ENCODE measurements around the gene PCDHA7.
"Not testable (repeated sequence)": the region's sequence is repeated elsewhere in the genome, so short reads cannot be mapped to it uniquely, and the experiment has no call there.

Gene PCDHA7

DNA sequence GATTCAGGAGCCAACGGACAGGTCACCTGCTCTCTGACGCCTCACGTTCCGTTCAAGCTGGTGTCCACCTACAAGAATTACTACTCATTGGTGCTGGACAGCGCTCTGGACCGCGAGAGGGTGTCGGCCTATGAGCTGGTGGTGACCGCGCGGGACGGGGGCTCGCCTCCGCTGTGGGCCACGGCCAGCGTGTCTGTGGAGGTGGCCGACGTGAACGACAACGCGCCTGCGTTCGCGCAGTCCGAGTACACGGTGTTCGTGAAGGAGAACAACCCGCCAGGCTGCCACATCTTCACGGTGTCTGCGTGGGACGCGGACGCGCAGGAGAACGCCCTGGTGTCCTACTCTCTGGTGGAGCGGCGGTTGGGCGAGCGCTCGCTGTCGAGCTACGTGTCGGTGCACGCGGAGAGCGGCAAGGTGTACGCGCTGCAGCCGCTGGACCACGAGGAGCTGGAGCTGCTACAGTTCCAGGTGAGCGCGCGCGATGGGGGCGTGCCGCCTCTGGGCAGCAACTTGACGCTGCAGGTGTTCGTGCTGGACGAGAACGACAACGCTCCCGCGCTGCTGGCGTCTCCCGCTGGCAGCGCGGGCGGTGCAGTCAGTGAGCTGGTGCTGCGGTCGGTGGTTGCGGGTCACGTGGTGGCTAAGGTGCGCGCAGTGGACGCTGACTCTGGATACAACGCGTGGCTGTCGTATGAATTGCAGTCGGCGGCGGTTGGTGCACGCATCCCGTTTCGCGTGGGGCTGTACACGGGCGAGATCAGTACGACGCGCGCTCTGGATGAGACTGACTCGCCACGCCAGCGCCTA is 23.3 kb downstream of the PCDHA7 start:
- H3K27me3 ChIP-seq (ENCODE audit: control insufficient read depth, insufficient read depth, low read length): no peaks in the 10 kb centered on the region
- no peaks in the 10 kb centered on the region for H3K36me3 ChIP-seq (ENCODE audit: insufficient read depth, low read length)
- no peaks in the 10 kb centered on the region for H3K4me1 ChIP-seq (ENCODE audit: control insufficient read depth, insufficient read depth, low read length)
- no peak overlapping the region for H3K9ac ChIP-seq (ENCODE audit: low read depth, low read length)
- H3K4me2 ChIP-seq (ENCODE audit: low read length): no peak overlapping the region
- H3K4me3 ChIP-seq (ENCODE audit: low read length): no peak overlapping the region
- peaks cover 6% of the 10 kb centered on the region for H3K9me3 ChIP-seq (replicated peaks; ENCODE audit: low read length)

DNA sequence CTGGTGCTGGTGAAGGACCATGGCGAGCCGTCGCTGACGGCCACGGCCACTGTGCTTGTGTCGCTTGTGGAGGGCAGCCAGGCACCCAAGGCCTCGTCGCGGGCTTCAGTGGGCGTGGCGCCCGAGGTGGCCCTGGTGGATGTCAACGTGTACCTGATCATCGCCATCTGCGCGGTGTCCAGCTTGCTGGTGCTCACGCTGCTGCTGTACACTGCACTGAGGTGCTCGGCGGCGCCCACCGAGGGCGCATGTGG is 23.8 kb downstream of the PCDHA7 start:
- Histone ChIP-seq H3K4me3 (ENCODE audit: low read length) (no peak overlapping the region), H3K4me1 (ENCODE audit: control insufficient read depth, insufficient read depth, low read length) (no peaks in the 10 kb centered on the region), H3K9ac (ENCODE audit: low read depth, low read length) (no peak overlapping the region), H3K4me2 (ENCODE audit: low read length) (no peak overlapping the region), H3K9me3 (replicated peaks; ENCODE audit: low read length) (peaks cover 6% of the 10 kb centered on the region), H3K27me3 (ENCODE audit: control insufficient read depth, insufficient read depth, low read length) (no peaks in the 10 kb centered on the region), H3K36me3 (ENCODE audit: insufficient read depth, low read length) (no peaks in the 10 kb centered on the region)

DNA sequence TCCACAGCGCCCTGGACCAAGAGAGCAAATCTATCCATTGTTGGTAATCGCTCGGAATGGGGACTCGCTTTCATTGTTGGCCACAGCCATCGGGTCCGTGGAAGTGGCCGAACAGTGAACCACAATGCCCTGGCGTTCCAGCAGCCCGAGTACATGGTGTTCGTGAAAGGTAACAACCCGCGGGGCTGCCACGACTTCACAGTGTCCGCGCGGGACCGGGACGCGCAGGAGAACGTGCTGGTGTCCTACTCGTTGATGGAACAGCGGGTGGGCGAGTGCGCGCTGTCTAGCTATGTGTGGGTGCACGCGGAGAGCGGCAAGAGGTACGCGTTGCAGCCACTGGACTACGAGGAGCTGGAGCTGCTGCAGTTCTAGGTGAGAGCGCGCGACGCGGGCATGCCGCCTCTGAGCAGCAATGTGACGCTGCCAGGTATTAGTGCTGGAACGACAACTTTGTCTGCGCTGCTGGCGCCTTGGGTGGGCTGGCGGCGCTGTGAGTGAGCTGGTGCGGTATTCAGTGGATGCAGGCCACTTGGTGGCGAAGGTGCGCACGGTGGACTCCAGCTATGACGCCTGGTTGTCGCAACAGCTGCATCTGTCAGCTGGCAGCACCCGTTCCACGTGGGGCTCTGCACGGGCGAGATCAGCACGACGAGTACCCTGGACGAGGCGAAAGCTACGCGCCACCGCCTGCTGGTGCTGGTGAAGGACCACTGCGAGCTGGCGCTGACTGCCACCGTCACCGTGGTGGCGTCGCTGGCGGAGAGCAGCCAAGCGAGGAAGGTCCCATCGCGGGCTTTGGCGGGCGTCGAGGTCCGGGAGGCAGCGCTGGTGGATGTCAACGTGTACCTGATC is 28.6 kb downstream of the PCDHA7 start:
- Histone ChIP-seq H3K4me1 (ENCODE audit: control insufficient read depth, insufficient read depth, low read length) (no peaks in the 10 kb centered on the region), H3K4me2 (ENCODE audit: low read length) (no peak overlapping the region), H3K9ac (ENCODE audit: low read depth, low read length) (no peak overlapping the region), H3K9me3 (replicated peaks; ENCODE audit: low read length) (peaks cover 6% of the 10 kb centered on the region), H3K4me3 (ENCODE audit: low read length) (no peak overlapping the region), H3K27me3 (ENCODE audit: control insufficient read depth, insufficient read depth, low read length) (no peaks in the 10 kb centered on the region), H3K36me3 (ENCODE audit: insufficient read depth, low read length) (no peaks in the 10 kb centered on the region)

DNA sequence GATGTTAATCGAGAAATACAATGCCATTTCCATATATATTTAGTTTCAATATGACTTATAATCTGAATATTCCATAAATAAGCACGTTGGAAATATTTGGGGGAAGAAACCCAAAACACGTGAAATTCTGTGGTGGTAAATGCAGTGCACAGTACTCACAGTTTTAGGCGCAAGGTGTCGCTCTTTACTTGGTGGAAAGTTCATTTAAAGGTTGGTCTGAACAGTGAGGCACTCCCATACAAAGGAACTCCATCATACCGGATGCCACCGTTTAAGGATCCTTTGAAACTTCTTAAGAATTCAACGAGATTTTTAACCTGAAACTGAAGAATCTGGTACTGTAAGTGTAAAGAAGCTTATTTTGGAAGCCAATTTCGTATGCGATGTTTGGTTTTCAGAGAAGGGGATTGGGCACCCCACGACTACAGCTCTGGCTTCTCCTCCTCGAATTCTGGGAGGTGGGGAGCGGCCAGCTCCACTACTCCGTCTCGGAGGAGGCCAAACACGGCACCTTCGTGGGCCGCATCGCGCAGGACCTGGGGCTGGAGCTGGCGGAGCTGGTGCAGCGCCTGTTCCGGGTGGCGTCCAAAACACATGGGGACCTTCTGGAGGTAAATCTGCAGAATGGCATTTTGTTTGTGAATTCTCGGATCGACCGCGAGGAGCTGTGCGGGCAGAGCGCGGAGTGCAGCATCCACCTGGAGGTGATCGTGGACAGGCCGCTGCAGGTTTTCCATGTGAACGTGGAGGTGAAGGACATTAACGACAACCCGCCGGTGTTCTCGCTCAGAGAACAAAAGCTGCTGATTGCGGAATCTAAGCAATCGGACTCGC is 34.9 kb downstream of the PCDHA7 start, which contains the start of gene PCDHA11:
Gene PCDHA11 (plus strand): TSS at position 237 of the 834 bp plus-strand sequence. CDS start 147 bp downstream, at position 384.
- no peaks in the 10 kb centered on the region for H3K36me3 ChIP-seq (ENCODE audit: insufficient read depth, low read length)
- H3K4me3 ChIP-seq (ENCODE audit: low read length): no peak within 1 kb of the TSS
- H3K4me2 ChIP-seq (ENCODE audit: low read length): no peak within 1 kb of the TSS
- H3K27me3 ChIP-seq (ENCODE audit: control insufficient read depth, insufficient read depth, low read length): no peaks in the 10 kb centered on the region
- no peaks in the 10 kb centered on the region for H3K9me3 ChIP-seq (replicated peaks; ENCODE audit: low read length)
- H3K9ac ChIP-seq (ENCODE audit: low read depth, low read length): no peak within 1 kb of the TSS
- no peaks in the 10 kb centered on the region for H3K4me1 ChIP-seq (ENCODE audit: control insufficient read depth, insufficient read depth, low read length)

DNA sequence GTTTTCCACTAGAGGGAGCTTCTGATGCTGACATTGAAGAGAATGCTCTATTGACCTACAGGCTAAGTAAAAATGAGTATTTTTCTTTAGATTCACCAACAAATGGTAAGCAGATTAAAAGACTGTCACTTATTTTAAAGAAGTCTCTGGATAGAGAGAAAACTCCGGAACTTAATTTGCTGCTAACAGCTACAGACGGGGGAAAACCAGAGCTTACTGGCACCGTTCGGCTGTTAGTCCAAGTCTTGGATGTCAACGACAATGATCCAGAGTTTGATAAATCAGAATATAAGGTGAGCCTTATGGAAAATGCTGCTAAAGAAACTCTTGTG is 35.5 kb downstream of the PCDHA7 start:
- H3K9me3 ChIP-seq (replicated peaks; ENCODE audit: low read length): no peaks in the 10 kb centered on the region
- no peak overlapping the region for H3K4me2 ChIP-seq (ENCODE audit: low read length)
- no peak overlapping the region for H3K9ac ChIP-seq (ENCODE audit: low read depth, low read length)
- H3K4me1 ChIP-seq (ENCODE audit: control insufficient read depth, insufficient read depth, low read length): no peaks in the 10 kb centered on the region
- H3K4me3 ChIP-seq (ENCODE audit: low read length): no peak overlapping the region
- H3K27me3 ChIP-seq (ENCODE audit: control insufficient read depth, insufficient read depth, low read length): no peaks in the 10 kb centered on the region
- H3K36me3 ChIP-seq (ENCODE audit: insufficient read depth, low read length): no peaks in the 10 kb centered on the region

DNA sequence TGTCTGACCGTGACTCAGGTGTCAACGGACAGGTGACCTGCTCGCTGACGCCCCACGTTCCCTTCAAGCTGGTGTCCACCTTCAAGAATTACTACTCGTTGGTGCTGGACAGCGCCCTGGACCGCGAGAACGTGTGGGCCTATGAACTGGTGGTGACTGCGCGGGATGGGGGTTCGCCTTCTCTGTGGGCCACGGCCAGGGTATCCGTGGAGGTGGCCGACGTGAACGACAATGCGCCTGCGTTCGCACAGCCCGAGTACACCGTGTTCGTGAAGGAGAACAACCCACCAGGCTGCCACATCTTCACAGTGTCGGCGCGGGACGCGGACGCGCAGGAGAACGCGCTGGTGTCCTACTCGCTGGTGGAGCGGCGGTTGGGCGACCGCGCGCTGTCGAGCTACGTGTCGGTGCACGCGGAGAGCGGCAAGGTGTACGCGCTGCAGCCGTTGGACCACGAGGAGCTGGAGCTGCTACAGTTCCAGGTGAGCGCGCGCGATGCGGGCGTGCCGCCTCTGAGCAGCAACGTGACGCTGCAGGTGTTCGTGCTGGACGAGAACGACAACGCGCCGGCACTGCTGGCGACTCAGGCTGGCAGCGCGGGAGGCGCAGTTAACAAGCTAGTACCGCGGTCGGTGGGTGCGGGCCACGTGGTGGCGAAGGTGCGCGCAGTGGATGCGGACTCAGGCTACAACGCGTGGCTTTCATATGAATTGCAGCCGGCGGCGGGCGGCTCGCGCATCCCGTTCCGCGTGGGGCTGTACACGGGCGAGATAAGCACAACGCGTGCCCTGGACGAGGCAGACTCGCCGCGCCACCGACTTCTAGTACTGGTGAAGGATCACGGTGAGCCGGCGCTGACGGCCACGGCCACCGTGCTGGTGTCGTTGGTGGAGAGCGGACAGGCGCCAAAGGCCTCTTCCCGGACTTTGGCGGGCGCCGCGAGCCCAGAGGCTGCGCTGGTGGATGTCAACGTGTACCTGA is 36.4 kb downstream of the PCDHA7 start:
- Histone ChIP-seq H3K4me1 (ENCODE audit: control insufficient read depth, insufficient read depth, low read length) (no peaks in the 10 kb centered on the region), H3K4me2 (ENCODE audit: low read length) (no peak overlapping the region), H3K27me3 (ENCODE audit: control insufficient read depth, insufficient read depth, low read length) (no peaks in the 10 kb centered on the region), H3K9me3 (replicated peaks; ENCODE audit: low read length) (no peaks in the 10 kb centered on the region), H3K36me3 (ENCODE audit: insufficient read depth, low read length) (no peaks in the 10 kb centered on the region), H3K4me3 (ENCODE audit: low read length) (no peak overlapping the region), H3K9ac (ENCODE audit: low read depth, low read length) (no peak overlapping the region)

DNA sequence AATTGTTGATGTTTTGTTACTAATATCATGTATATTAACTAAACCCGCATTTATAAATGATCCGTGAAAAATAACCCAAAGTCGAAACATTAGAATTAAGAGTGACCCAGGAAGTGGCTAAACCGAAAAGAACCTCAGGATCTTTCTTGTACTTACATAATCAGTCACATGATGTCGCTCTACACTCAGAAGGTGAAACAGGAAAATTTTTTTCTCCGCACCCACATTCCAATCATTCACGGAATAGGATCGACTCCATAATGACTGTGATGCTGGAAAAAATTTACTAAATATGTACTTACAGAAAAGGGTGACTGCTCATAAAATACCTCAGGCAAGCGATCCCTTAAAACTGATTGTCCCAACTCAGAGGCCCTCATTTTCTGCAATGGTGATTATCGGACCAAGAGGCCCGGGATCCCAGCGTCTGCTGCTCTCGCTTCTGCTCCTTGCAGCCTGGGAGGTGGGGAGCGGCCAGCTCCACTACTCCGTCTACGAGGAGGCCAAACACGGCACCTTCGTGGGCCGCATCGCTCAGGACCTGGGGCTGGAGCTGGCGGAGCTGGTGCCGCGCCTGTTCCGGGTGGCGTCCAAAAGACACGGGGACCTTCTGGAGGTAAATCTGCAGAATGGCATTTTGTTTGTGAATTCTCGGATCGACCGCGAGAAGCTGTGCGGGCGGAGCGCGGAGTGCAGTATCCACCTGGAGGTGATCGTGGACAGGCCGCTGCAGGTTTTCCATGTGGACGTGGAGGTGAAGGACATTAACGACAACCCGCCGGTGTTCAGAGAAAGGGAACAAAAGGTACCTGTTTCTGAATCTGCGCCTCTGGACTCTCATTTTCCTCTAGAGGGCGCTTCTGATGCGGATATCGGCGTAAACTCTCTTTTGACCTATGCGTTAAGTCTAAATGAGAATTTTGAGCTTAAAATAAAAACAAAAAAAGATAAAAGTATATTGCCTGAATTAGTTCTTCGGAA is 41.3 kb downstream of the PCDHA7 start, which contains the start of gene PCDHA12:
Gene PCDHA12 (plus strand): TSS at position 224 of the 981 bp plus-strand sequence. CDS start 165 bp downstream, at position 389.
- H3K9me3 ChIP-seq (replicated peaks; ENCODE audit: low read length): peaks cover 5% of the 10 kb centered on the region
- no peaks in the 10 kb centered on the region for H3K27me3 ChIP-seq (ENCODE audit: control insufficient read depth, insufficient read depth, low read length)
- no peak within 1 kb of the TSS for H3K4me2 ChIP-seq (ENCODE audit: low read length)
- H3K4me3 ChIP-seq (ENCODE audit: low read length): no peak within 1 kb of the TSS
- H3K36me3 ChIP-seq (ENCODE audit: insufficient read depth, low read length): no peaks in the 10 kb centered on the region
- H3K4me1 ChIP-seq (ENCODE audit: control insufficient read depth, insufficient read depth, low read length): no peaks in the 10 kb centered on the region
- no peak within 1 kb of the TSS for H3K9ac ChIP-seq (ENCODE audit: low read depth, low read length)

DNA sequence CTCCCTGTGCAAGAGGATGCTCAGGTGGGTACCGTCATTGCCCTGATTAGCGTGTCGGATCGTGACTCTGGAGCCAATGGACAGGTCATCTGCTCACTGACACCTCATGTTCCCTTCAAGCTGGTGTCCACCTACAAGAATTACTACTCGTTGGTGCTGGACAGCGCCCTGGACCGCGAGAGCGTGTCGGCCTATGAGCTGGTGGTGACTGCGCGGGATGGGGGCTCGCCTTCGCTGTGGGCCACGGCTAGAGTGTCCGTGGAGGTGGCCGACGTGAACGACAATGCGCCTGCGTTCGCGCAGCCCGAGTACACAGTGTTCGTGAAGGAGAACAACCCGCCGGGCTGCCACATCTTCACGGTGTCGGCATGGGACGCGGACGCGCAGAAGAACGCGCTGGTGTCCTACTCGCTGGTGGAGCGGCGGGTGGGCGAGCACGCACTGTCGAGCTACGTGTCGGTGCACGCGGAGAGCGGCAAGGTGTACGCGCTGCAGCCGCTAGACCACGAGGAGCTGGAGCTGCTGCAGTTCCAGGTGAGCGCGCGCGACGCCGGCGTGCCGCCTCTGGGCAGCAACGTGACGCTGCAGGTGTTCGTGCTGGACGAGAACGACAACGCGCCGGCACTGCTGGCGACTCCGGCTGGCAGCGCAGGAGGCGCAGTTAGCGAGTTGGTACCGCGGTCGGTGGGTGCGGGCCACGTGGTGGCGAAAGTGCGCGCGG is 42.6 kb downstream of the PCDHA7 start:
- H3K27me3 ChIP-seq (ENCODE audit: control insufficient read depth, insufficient read depth, low read length); H3K36me3 ChIP-seq (ENCODE audit: insufficient read depth, low read length); H3K4me3 ChIP-seq (ENCODE audit: low read length); H3K9ac ChIP-seq (ENCODE audit: low read depth, low read length); H3K4me1 ChIP-seq (ENCODE audit: control insufficient read depth, insufficient read depth, low read length); H3K4me2 ChIP-seq (ENCODE audit: low read length); H3K9me3 ChIP-seq (replicated peaks; ENCODE audit: low read length): not testable (repeated sequence)

DNA sequence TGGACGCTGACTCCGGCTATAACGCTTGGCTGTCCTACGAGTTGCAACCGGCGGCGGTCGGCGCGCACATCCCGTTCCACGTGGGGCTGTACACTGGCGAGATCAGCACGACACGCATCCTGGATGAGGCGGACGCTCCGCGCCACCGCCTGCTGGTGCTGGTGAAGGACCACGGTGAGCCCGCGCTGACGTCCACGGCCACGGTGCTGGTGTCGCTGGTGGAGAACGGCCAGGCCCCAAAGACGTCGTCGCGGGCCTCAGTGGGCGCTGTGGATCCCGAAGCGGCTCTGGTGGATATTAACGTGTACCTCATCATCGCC is 43.2 kb downstream of the PCDHA7 start:
- Histone ChIP-seq H3K27me3 (ENCODE audit: control insufficient read depth, insufficient read depth, low read length) (no peaks in the 10 kb centered on the region), H3K4me3 (ENCODE audit: low read length) (no peak overlapping the region), H3K4me1 (ENCODE audit: control insufficient read depth, insufficient read depth, low read length) (no peaks in the 10 kb centered on the region), H3K4me2 (ENCODE audit: low read length) (no peak overlapping the region), H3K36me3 (ENCODE audit: insufficient read depth, low read length) (no peaks in the 10 kb centered on the region), H3K9ac (ENCODE audit: low read depth, low read length) (no peak overlapping the region), H3K9me3 (replicated peaks; ENCODE audit: low read length) (peaks cover 5% of the 10 kb centered on the region)

All from skeletal muscle satellite cell (primary cell).